ENCODE measurements around the gene ABHD2.
"Not testable (repeated sequence)": the region's sequence is repeated elsewhere in the genome, so short reads cannot be mapped to it uniquely, and the experiment has no call there.

ABHD2 gene

GRCh38 chr15:89121414-89121813 is 33.2 kb downstream of the ABHD2 start:
- no peak for DNase-seq

GRCh38 chr15:89122505-89123180 is 34.4 kb downstream of the ABHD2 start:
- DNase-seq = no peak

GRCh38 chr15:89123181-89123525 is 34.9 kb downstream of the ABHD2 start:
- DNase-seq = no peak

GRCh38 chr15:89125088-89125826 is 37.0 kb downstream of the ABHD2 start:
- DNase-seq = no peak

- no peak for DNase-seq
Measured at GRCh38 chr15:89126009-89126408, 37.8 kb downstream of the ABHD2 start.

- DNase-seq = no peak
Measured at GRCh38 chr15:89127054-89127702, 38.9 kb downstream of the ABHD2 start.

- no peak for DNase-seq
Measured at GRCh38 chr15:89128320-89129122, 40.3 kb downstream of the ABHD2 start.

GRCh38 chr15:89129123-89129815 is 41.0 kb downstream of the ABHD2 start:
- DNase-seq = no peak

- DNase-seq = no peak
Measured at GRCh38 chr15:89129816-89130134, 41.5 kb downstream of the ABHD2 start.

GRCh38 chr15:89130201-89130600 is 41.9 kb downstream of the ABHD2 start:
- DNase-seq = no peak

- DNase-seq = no peak
Measured at GRCh38 chr15:89131731-89132130, 43.5 kb downstream of the ABHD2 start.

GRCh38 chr15:89132611-89133507 is 44.6 kb downstream of the ABHD2 start:
- DNase-seq = no peak

- DNase-seq = not testable (repeated sequence)
Measured at GRCh38 chr15:89135387-89136077, 47.3 kb downstream of the ABHD2 start.

- DNase-seq = no peak
Measured at GRCh38 chr15:89136078-89136806, 48.0 kb downstream of the ABHD2 start.

- DNase-seq = no peak
Measured at GRCh38 chr15:89136818-89137772, 48.8 kb downstream of the ABHD2 start.

- DNase-seq = no peak
Measured at GRCh38 chr15:89137926-89138325, 49.7 kb downstream of the ABHD2 start.

GRCh38 chr15:89138999-89139612 is 50.9 kb downstream of the ABHD2 start:
- DNase-seq = no peak

GRCh38 chr15:89139613-89140499 is 51.6 kb downstream of the ABHD2 start:
- DNase-seq = no peak
